ENCODE measurements around the gene LINGO4.

LINGO4 gene

GRCh38 chr1:151805066-151805820, at the start of gene LINGO4:
Gene LINGO4 (minus strand): TSS chr1:151805419. CDS start chr1:151802704, 2,715 bp downstream.
- DNase-seq (ENCODE audit: low read depth in 2 of 2), result no peak

- no peak for DNase-seq (ENCODE audit: low read depth in 2 of 2)
These were observed 49.4 kb upstream of the LINGO4 start for GRCh38 chr1:151854658-151855057.

GRCh38 chr1:151853411-151853943, 48.3 kb upstream of the LINGO4 start, which contains the start of gene THEM5:
Gene THEM5 (minus strand): TSS chr1:151853712. CDS start chr1:151853565, 147 bp downstream.
- no peak for DNase-seq (ENCODE audit: low read depth in 2 of 2)

- no peak for DNase-seq (ENCODE audit: low read depth in 2 of 2)
These were observed 47.5 kb upstream of the LINGO4 start for GRCh38 chr1:151852733-151853132.

GRCh38 chr1:151851886-151852285, 46.7 kb upstream of the LINGO4 start:
- DNase-seq (ENCODE audit: low read depth in 2 of 2), result no peak

GRCh38 chr1:151849871-151850270, 44.7 kb upstream of the LINGO4 start:
- DNase-seq (ENCODE audit: low read depth in 2 of 2), result no peak

GRCh38 chr1:151849126-151849525, 43.9 kb upstream of the LINGO4 start:
- no peak for DNase-seq (ENCODE audit: low read depth in 2 of 2)

GRCh38 chr1:151847867-151848596, 42.8 kb upstream of the LINGO4 start:
- no peak for DNase-seq (ENCODE audit: low read depth in 2 of 2)

GRCh38 chr1:151846686-151847237, 41.5 kb upstream of the LINGO4 start:
- DNase-seq (ENCODE audit: low read depth in 2 of 2), result no peak

- no peak for DNase-seq (ENCODE audit: low read depth in 2 of 2)
These were observed 40.9 kb upstream of the LINGO4 start for GRCh38 chr1:151846062-151846568.

GRCh38 chr1:151843398-151843797, 38.2 kb upstream of the LINGO4 start:
- DNase-seq (ENCODE audit: low read depth in 2 of 2), result no peak

- no peak for DNase-seq (ENCODE audit: low read depth in 2 of 2)
These were observed 35.9 kb upstream of the LINGO4 start for GRCh38 chr1:151841141-151841540.

- DNase-seq (ENCODE audit: low read depth in 2 of 2), result no peak
These were observed 35.2 kb upstream of the LINGO4 start for GRCh38 chr1:151840421-151840820.

- peak; percentile 18 to 34 for DNase-seq (ENCODE audit: low read depth in 2 of 2)
These were observed 34.5 kb upstream of the LINGO4 start, which contains the start of gene C2CD4D for GRCh38 chr1:151839457-151840403. Gene C2CD4D (minus strand): TSS chr1:151839820. CDS start chr1:151838989, 831 bp downstream.

GRCh38 chr1:151839082-151839412, 33.8 kb upstream of the LINGO4 start:
- no peak for DNase-seq (ENCODE audit: low read depth in 2 of 2)

GRCh38 chr1:151838222-151839081, 33.2 kb upstream of the LINGO4 start:
- no peak for DNase-seq (ENCODE audit: low read depth in 2 of 2)

GRCh38 chr1:151837884-151838221, 32.6 kb upstream of the LINGO4 start:
- no peak for DNase-seq (ENCODE audit: low read depth in 2 of 2)

- no peak for DNase-seq (ENCODE audit: low read depth in 2 of 2)
These were observed 32.0 kb upstream of the LINGO4 start for GRCh38 chr1:151837197-151837596.

- DNase-seq (ENCODE audit: low read depth in 2 of 2), result no peak
These were observed 30.4 kb upstream of the LINGO4 start for GRCh38 chr1:151835596-151835995.

GRCh38 chr1:151834239-151834638, 29.0 kb upstream of the LINGO4 start:
- DNase-seq (ENCODE audit: low read depth in 2 of 2), result no peak
